Activated effector memory CD4-positive, alpha-beta T cell treated with Interleukin-2 at 50 U/mL for 16 hours (primary cell): ENCODE results near the gene MAPKBP1.
A peak's percentile ranks its signal among the peaks of the same experiment; 100 is the strongest.
"Not testable (repeated sequence)": the region's sequence is repeated elsewhere in the genome, so short reads cannot be mapped to it uniquely, and the experiment has no call there.

Experiments
- DNase-seq: peaks from one replicate; pipeline ENCODE4 v3.0.0-alpha.2; 2020

MAPKBP1 gene

DNA sequence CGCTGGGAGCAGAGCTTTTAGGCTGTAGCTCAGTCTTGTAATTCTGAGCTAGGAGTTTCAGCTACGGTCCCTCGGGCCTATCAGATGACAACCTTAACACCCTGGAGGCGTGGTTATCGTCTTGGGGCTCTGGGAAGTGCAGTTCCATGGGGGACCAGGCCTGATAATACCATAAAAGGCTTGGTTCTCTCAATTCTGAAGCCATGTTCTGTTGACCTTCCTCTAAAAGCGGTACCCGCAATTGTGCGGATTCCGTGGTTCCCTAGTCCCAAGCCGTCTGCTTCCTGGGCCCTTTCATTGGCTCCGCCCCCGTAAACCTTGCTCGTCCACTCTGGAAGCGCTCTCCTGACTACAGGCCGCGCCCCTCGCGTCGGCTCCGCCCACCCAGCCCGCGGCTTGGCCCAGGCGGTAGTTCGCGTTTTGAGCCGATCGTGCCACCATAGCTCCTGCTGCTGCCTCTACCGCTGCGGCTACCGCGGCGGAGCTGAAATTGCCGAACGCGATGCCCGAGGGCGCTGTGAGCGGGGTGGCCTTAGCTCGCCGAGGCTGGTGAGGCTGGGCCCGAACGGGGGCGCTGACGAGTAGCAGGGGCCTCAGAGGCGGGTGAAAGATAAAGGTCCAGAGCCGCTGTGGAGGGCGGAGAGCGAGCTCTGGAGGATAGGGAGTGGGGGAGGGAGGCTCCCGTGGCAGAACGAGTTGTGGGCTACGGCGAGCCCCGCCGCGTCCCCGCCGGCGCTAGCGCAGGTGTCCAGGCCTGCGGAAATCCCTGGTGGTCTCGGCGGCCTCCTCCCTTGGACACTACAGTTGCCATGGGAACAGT, at the start of gene MAPKBP1:
TSS of gene MAPKBP1 (plus strand) at position 423 of the 820 bp plus-strand sequence. CDS start 792 bp downstream, outside the sequence.
- peak; percentile 98 for DNase-seq

DNA sequence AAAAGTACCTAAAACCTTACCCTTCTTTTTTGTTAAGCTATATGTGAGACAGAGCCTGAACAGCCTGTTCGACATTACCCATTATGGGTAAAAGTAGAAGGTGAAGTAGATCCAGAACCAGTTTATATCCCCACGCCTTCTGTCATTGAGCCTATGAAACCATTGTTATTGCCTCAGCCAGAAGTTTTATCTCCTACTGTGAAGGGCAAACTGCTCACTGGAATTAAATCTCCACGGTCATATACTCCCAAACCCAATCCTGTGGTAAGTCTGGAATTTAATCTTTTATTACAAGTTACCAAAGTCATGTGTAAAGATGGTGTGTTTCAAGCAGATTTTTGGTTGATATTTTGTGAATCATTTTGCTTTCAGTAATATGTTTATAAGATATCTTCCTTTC, 47.1 kb upstream of the MAPKBP1 start:
- no peak for DNase-seq

DNA sequence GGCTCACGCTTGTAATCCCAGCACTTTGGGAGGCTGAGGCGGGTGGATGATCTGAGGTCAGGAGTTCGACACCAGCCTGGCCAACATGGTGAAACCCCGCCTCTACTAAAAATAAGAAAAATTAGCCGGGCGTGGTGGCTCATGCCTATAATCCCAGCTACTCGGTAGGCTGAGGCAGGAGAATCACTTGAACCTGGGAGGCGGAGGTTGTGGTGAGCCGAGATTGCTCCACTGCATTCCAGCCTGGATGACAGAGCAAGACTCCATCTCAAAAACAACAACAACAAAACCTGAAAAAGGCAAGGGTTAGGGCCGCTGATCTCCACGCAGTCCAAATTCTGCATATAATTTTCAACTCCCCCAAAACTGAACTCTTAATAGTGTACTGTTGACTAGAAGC, 46.2 kb upstream of the MAPKBP1 start:
- not testable (repeated sequence) for DNase-seq

GRCh38 chr15:41730543-41730942, 43.7 kb upstream of the MAPKBP1 start:
- no peak for DNase-seq

DNA sequence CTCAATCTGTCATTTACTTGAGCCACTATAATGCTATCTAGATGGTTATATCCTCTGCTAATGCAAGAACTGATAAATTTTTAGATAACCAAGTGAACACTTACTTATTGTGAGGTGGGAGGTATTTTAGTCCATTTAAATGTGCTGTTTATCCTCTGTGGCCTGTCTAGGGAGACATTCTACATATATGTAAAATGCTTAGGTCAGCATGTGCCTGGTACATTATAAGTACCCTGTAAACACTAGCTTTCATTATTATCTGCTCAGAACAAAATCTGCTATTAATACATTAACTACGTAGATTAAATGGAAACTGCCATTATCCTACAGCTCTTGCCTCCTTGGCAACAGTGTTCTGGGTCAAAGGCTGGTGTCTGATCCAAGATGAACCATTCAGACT, 41.8 kb upstream of the MAPKBP1 start:
- no peak for DNase-seq

DNA sequence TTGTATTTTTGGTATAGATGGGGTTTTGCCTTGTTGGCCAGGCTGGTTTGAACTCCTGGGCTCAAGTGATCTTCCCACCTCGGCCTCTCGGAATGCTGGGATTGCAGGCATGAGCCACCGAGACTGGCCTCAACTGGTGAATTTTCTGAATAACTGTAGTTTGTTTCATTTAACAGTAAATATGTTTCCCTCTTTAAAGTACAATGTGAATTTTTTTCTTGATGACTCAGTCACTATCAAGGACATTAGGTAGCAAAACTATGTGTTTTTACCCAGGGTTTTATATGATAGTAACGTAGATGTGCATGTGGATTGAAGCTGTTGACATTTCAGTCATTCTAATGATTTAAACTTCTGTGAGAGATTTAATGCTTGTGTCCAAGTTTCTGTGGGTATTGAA, 40.2 kb upstream of the MAPKBP1 start:
- no peak for DNase-seq

DNA sequence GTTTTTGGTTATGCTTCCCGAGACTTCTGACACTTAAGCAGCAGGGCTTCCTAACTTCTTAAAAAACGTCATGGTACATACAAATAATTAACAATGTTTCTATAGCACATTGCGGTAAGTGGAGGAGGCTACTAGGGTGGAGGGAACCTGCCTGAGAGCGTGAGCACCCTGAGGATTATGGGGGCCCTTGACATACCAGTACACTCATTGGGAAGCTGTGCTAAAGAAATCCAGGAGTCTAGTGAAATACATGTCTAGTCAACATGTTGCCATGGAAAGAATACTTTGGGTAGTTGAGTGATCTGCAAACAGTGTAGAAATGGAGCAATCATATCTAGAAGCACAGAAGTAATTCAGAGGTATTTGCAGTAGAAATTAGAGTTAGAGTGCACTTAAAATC, 39.2 kb upstream of the MAPKBP1 start:
- no peak for DNase-seq

GRCh38 chr15:41735492-41735891, 38.8 kb upstream of the MAPKBP1 start:
- not testable (repeated sequence) for DNase-seq

- DNase-seq: no peak
These were observed 27.5 kb upstream of the MAPKBP1 start for GRCh38 chr15:41746802-41747201.

DNA sequence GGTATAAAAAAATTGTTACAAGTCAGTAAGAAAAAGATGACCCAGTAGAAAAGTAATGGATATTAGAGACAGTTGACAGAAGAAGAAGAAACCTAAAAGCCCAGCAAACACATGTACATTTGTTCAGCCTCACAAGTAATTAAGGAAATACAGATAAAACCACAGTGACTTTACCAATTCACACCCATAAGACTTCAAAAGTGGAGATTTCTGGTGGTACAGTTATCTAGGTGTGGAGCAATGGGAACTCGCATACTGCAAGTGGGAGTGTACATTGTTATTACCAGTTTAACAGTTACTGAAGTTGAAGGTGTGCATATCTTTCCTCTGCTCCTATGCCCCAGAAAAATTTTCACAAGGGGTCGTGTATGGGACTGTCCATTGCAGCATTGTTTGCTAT, 18.1 kb upstream of the MAPKBP1 start:
- DNase-seq: no peak

- peak; percentile 43 for DNase-seq
These were observed 1.5 kb upstream of the MAPKBP1 start for GRCh38 chr15:41772720-41773331.

DNA sequence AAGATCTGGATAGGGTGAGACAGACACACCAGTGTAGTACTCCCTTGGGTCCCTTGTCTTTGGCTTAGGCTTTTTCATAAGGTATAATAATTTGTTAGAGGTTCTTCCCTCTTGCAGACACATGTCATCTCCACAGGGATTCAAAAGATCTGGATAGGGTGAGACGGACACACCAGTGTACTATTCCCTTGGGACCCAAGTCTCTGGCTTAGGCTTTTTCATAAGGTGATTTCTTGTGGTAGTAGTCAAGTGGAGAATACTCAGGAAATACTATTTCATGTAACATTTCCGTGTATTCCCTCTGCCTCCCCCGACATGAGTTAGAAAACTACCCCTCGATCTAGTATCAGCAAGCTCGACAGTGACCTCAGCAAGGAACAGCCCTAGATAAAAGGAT, 954 bp upstream of the MAPKBP1 start:
- DNase-seq: no peak

GRCh38 chr15:41773729-41774061, 589 bp upstream of the MAPKBP1 start:
- DNase-seq: no peak

GRCh38 chr15:41774882-41775417, 666 bp downstream of the MAPKBP1 start:
- DNase-seq: peak; percentile 7

DNA sequence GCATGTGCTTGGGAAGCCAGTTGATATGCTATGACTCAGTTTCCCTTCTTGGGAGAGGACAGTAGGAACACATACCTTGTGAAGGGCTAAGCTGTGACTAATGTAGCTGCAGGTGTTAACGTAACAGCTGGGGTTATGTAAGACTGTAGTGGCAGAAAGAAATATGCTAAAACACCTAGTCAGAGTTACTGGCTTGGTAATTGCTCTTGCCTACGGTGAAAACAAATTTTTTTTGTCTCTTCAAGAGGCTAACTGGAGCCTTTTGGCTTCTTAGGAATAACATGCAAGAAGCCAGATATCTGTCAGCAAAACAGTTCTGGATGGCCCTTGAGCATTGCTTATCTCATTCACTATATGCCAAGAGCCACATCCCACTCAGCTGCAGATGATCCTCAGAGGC, 1.4 kb downstream of the MAPKBP1 start:
- no peak for DNase-seq

DNA sequence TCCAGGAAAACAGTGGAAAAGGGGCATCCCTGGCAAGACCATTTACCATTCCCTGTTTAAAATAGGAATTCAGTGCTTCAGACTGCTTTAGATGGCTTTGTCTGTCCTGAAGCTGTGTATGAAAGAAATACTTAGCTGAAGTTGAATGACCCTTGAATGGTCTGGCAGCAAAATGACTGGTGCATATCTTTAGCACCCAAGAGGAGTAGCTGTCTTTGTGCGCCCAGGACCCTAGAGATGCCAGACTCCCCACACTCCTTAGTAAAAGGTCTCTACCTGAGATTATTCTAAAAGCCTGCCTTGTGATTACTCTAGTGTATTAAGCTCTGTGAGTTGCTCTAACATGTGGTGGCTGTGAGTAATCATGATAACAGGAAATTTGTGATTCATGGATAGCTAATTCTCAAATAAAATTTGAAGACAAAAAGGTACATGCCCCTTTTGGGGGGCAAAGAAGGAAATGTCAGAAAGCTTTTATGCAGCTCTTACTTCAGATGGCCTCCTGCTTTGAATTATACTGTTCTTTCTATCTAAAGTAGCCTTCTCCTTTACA, 3.2 kb downstream of the MAPKBP1 start:
- no peak for DNase-seq

DNA sequence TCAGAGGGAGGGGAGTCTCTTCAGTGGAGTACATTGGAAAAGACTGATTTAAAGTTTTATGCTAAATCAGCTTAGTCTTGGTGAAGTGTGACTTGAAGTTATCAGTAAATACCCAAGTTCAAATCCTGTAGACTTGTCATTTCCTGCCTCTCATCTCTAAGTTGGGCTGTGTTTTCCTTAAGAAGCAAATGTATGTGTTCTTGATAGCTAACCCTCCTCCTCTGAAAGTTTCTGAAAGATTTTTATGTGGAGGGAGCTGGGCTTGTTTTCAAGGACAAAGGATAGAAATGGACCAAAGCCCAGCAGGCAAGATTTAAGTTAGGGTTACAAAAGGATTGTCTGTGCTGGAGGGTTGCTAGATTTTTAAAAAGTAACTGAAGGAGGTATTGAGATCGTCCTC, 4.2 kb downstream of the MAPKBP1 start:
- DNase-seq: no peak

- DNase-seq: no peak
These were observed 5.4 kb downstream of the MAPKBP1 start for GRCh38 chr15:41779662-41780157.

GRCh38 chr15:41780266-41780665, 6.0 kb downstream of the MAPKBP1 start:
- no peak for DNase-seq

- no peak for DNase-seq
These were observed 6.4 kb downstream of the MAPKBP1 start for GRCh38 chr15:41780727-41781126.

- no peak for DNase-seq
These were observed 8.3 kb downstream of the MAPKBP1 start for GRCh38 chr15:41782371-41783282.

GRCh38 chr15:41783296-41783695, 9.0 kb downstream of the MAPKBP1 start:
- DNase-seq: no peak

- DNase-seq: no peak
These were observed 14.0 kb downstream of the MAPKBP1 start for GRCh38 chr15:41788262-41788661.
